ENCODE measurements around the gene ACSL6. TPM values are rescaled to one million over a fixed set of nuclear protein-coding genes. Genes with fewer than 3 reads are reported as not detected.
A peak's percentile ranks its signal among the peaks of the same experiment; 100 is the strongest.

The ACSL6 gene
- 10 to 100 TPM in 1 of 7 donors, 1 to 10 TPM in 6; 3.1 to 18.4 (median 4.6) TPM for total RNA-seq
- 1 to 10 TPM in 2 of 3 donors, under 1 TPM in 1; 0.76 to 1.3 (median 1.3) TPM for polyA plus RNA-seq
- long read RNA-seq, donor 1, result 0 reads
- long read RNA-seq, donor 2, partial matches to known transcripts, result 0 of 1 reads
- long read RNA-seq, donor 2, other reads (novel, unspliced or antisense), result 0 of 1 reads

DNA sequence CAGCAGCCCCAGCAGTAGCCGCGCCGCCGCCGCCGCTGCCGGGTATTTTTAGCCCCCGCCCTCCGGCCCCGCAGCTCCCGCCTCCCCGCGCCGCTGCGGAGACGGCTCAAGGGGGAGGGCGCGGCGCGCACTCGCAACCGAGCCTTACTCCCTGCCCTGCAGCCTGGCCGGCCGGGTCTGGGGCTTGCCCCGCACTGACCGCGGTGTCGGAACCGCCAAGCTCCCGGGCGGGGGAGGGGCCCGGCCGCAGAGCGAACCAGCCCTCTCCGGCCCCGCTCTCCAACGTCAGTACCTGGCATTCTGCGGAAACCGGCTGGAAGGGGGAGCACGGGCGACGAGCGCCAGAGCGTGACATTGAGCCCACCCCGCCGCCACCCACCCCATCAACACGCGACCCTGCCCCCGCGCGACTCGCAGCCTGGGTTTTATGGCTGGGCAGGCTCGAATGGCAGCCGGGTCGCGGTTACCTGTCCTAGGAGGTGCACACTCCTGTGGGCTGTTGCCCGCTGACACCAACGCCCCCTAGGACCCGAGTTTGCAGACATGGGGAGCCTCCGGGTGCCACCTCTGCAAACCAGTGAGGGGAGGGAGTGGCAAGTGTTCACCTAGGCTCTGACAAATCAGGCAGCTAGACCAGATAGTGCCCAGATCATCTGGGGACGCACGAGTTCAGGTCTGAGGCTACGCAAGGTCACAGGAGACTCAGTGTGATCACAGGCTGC, at the start of gene ACSL6:
Gene ACSL6, minus strand, starts transcription at position 37 of the 722 bp plus-strand sequence. CDS start 105 bp downstream, outside the sequence.
- Histone ChIP-seq H3K27me3 (replicated peaks in 1 of 7) (peaks cover 5 to 76% (median 23%) of the 10 kb centered on the region in 7 donors), H3K4me1 (peaks cover 0 to 24% (median 17%) of the 10 kb centered on the region in 6 donors), H3K36me3 (no peaks in the 10 kb centered on the region), H3K9me3 (no peaks in the 10 kb centered on the region), H3K27ac (no peak within 1 kb of the TSS), H3K4me3 (peak within 1 kb of the TSS; percentile 26 to 80 (median 55))
- DNase-seq, result peak; percentile 84
- TF ChIP-seq POLR2AphosphoS5 (IDR thresholded peaks at IDR 0.05) (peak in 1 of 3 donors; percentile 19), POLR2A (IDR thresholded peaks at IDR 0.05) (no peak)
- intact Hi-C loops (cut with DNase I; ENCODE audit: low total_unique reads), result loop anchor here (5.0 kb wide), 1 partner anchor 424 kb away; no protein-coding TSS in a partner anchor
- WGBS, 5 donors, result 0 to 9% (median 4%) methylated on average over 8 to 63 of the region's 63 CpGs

GRCh38 chr5:132060501-132061161, 49.2 kb upstream of the ACSL6 start, which contains the start of gene IL3:
TSS of gene IL3 (plus strand) at chr5:132060655. CDS start at chr5:132060707, 52 bp downstream.
- no peaks in the 10 kb centered on the region for H3K36me3 ChIP-seq
- peaks cover 0 to 22% (median 5%) of the 10 kb centered on the region in 6 donors for H3K4me1 ChIP-seq
- peak; percentile 68 for DNase-seq
- H3K27me3 ChIP-seq (replicated peaks in 1 of 7), result peaks cover 0 to 4% (median 0%) of the 10 kb centered on the region in 7 donors
- no peak within 1 kb of the TSS for H3K27ac ChIP-seq
- TF ChIP-seq CTCF (IDR thresholded peaks at IDR 0.05 in 8 of 11, conservative IDR thresholded peaks at IDR 0.05 in 3 of 11) (no peak), POLR2A (IDR thresholded peaks at IDR 0.05) (no peak), POLR2AphosphoS5 (IDR thresholded peaks at IDR 0.05) (no peak)
- WGBS, 5 donors, result 75 to 91% (median 88%) methylated on average over 16 of the region's 16 CpGs
- H3K4me3 ChIP-seq, result no peak within 1 kb of the TSS
- intact Hi-C loops (cut with DNase I; ENCODE audit: low total_unique reads), result no loop called here
- no peaks in the 10 kb centered on the region for H3K9me3 ChIP-seq

DNA sequence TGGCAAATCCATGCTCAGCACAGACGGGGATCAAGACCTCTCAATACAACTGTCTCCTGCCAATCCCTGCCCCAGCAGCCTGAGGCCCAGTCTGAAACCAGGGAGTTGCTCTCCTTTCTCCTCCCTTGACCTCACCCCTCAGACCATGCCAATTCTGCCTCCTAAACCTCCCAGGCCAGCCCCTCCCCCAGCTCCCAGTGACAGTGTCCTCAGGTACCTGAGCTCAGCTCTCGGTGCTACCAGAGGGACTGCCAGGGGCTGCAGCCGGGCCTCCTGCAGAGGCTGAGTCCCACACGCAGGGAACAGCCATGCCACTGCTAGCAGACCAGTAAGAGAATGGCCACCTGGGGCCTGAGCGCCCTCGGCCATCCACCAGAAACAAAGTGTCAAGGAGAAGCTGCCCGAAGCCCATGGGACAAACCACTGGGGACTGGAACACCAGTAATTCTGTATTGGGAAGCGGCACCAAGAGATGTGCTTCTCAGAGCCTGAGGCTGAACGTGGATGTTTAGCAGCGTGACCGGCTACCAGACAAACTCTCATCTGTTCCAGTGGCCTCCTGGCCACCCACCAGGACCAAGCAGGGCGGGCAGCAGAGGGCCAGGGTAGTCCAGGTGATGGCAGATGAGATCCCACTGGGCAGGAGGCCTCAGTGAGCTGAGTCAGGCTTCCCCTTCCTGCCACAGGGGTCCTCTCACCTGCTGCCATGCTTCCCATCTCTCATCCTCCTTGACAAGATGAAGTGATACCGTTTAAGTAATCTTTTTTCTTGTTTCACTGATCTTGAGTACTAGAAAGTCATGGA, 48.4 kb upstream of the ACSL6 start:
- Histone ChIP-seq H3K27me3 (replicated peaks in 1 of 7) (peaks cover 0 to 4% (median 0%) of the 10 kb centered on the region in 7 donors), H3K4me1 (peaks cover 0 to 17% (median 4%) of the 10 kb centered on the region in 6 donors), H3K9me3 (no peaks in the 10 kb centered on the region), H3K4me3 (no peak overlapping the region), H3K36me3 (no peaks in the 10 kb centered on the region), H3K27ac (no peak overlapping the region)
- intact Hi-C loops (cut with DNase I; ENCODE audit: low total_unique reads), result no loop called here
- DNase-seq, result peak; percentile 63
- TF ChIP-seq POLR2AphosphoS5 (IDR thresholded peaks at IDR 0.05), result no peak
- no peak for TF ChIP-seq POLR2A (IDR thresholded peaks at IDR 0.05)
- no peak for TF ChIP-seq CTCF (IDR thresholded peaks at IDR 0.05 in 8 of 11, conservative IDR thresholded peaks at IDR 0.05 in 3 of 11)
- 86 to 93% (median 87%) methylated on average over 11 to 13 of the region's 13 CpGs for WGBS, 5 donors

- no peaks in the 10 kb centered on the region for H3K9me3 ChIP-seq
- H3K4me1 ChIP-seq, result peaks cover 0 to 12% (median 0%) of the 10 kb centered on the region in 6 donors
- H3K27ac ChIP-seq, result no peak overlapping the region
- WGBS, 5 donors, result 74 to 78% (median 75%) methylated on average over 6 to 9 of the region's 9 CpGs
- intact Hi-C loops (cut with DNase I; ENCODE audit: low total_unique reads), result no loop called here
- no peaks in the 10 kb centered on the region for H3K36me3 ChIP-seq
- TF ChIP-seq POLR2AphosphoS5 (IDR thresholded peaks at IDR 0.05) (no peak), POLR2A (IDR thresholded peaks at IDR 0.05) (no peak), CTCF (IDR thresholded peaks at IDR 0.05 in 8 of 11, conservative IDR thresholded peaks at IDR 0.05 in 3 of 11) (no peak)
- DNase-seq, result peak; percentile 59
- peaks cover 0 to 4% (median 0%) of the 10 kb centered on the region in 7 donors for H3K27me3 ChIP-seq (replicated peaks in 1 of 7)
- H3K4me3 ChIP-seq, result no peak overlapping the region
Observed at GRCh38 chr5:132059043-132059695, 47.7 kb upstream of the ACSL6 start.

Data from spleen (tissue), 13 donors.